ENCODE data around the gene SDK1. TPM values are rescaled to one million over a fixed set of nuclear protein-coding genes. Genes with fewer than 3 reads are reported as not detected.

Gene SDK1
- total RNA-seq, 2 donors from 2014 or later, result 3.1 to 3.6 TPM

DNA sequence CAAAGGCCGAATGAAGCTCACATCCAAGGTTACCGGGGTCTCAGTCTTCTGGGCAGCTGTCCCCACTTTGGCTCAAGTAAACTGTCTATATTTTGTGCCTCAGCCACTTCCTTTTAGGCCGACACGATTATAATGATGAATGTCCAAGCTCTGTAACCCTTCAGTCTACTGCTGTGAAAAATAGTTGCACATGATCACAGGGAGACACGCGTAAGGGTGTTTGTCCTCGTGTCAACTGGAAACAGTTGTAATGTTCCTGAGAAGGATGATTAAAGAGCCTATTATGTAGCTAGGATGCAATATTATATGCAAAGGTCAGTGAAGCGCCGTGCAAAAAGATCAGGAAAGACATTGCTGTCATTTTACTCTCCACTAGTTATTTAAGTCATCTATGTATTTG lies 559.9 kb downstream of the SDK1 start:
- Histone ChIP-seq H3K9me3 (no peaks in the 10 kb centered on the region), H3K4me1 (no peaks in the 10 kb centered on the region), H3K27me3 (no peaks in the 10 kb centered on the region), H3K4me3 (no peak overlapping the region), H3K27ac (no peak overlapping the region), H3K36me3 (no peaks in the 10 kb centered on the region)
- TF ChIP-seq, protein P1, sequence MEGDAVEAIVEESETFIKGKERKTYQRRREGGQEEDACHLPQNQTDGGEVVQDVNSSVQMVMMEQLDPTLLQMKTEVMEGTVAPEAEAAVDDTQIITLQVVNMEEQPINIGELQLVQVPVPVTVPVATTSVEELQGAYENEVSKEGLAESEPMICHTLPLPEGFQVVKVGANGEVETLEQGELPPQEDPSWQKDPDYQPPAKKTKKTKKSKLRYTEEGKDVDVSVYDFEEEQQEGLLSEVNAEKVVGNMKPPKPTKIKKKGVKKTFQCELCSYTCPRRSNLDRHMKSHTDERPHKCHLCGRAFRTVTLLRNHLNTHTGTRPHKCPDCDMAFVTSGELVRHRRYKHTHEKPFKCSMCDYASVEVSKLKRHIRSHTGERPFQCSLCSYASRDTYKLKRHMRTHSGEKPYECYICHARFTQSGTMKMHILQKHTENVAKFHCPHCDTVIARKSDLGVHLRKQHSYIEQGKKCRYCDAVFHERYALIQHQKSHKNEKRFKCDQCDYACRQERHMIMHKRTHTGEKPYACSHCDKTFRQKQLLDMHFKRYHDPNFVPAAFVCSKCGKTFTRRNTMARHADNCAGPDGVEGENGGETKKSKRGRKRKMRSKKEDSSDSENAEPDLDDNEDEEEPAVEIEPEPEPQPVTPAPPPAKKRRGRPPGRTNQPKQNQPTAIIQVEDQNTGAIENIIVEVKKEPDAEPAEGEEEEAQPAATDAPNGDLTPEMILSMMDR (IDR thresholded peaks at IDR 0.05), result no peak
- no peak for DNase-seq (ENCODE audit: low spot score)

DNA sequence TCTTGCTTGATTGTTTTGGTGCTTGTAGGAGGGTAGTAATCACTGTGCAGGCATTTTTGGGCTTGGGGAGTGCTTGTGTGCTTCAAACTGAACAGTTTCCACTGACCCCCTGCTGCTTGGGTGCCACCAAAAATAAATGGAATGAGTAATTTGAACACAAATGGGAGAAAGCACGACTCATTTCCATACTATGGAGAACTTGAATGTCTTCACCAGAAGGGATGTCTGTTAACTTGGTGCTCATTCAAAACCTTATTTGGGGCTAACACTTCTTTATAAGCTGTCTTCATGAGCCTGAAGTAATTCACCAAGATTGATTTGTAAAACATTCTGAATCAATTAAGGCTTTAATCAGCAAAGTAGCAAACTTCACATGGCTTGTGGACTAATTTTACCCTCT lies 560.3 kb downstream of the SDK1 start:
- Histone ChIP-seq H3K36me3 (no peaks in the 10 kb centered on the region), H3K4me3 (no peak overlapping the region), H3K27me3 (no peaks in the 10 kb centered on the region), H3K4me1 (no peaks in the 10 kb centered on the region), H3K27ac (no peak overlapping the region), H3K9me3 (no peaks in the 10 kb centered on the region)
- TF ChIP-seq, protein P1 (IDR thresholded peaks at IDR 0.05), result no peak
- DNase-seq (ENCODE audit: low spot score), result no peak

DNA sequence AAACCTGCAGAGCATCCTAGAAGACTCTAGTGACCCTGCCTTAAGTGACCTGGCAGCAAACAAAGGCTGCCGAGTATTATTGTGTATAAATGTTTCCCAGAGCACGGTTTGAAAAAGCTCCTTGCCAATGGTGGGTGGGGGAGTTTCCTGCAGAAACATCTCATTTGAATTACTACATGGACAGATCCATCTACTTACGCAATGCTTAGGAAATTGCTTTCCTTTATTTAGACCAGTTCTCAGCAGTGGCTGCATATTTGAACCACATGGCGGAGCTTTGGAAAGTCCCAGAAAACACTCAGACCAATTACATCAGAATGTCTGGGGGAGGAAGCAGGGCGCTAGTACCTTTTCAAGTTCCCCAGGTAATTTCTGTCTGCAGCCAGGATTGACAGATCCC lies 560.9 kb downstream of the SDK1 start:
- Histone ChIP-seq H3K27me3 (no peaks in the 10 kb centered on the region), H3K36me3 (no peaks in the 10 kb centered on the region), H3K9me3 (no peaks in the 10 kb centered on the region), H3K4me1 (no peaks in the 10 kb centered on the region), H3K4me3 (no peak overlapping the region), H3K27ac (no peak overlapping the region)
- TF ChIP-seq, protein P1 (IDR thresholded peaks at IDR 0.05), result no peak
- no peak for DNase-seq (ENCODE audit: low spot score)

DNA sequence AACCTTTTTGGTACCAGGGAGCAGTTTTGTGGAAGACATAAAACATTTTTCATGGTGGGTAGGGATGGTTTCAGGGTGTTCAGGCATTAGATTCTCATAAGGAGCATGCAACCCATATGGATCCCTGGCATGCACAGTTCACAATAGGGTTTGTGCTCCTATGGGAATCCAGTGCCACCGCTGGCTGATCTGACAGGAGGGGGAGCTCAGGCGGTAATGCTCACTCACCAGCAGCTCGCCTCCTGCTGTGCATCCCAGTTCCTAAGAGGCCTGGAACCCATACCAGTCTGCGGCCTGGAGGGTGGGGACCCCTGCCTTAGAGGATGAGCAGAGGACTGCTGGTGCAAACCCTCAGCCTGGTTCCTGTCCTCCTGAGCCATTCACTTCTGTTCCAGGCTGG lies 561.7 kb downstream of the SDK1 start:
- no peak overlapping the region for H3K4me3 ChIP-seq
- H3K4me1 ChIP-seq, result no peaks in the 10 kb centered on the region
- no peak for DNase-seq (ENCODE audit: low spot score)
- TF ChIP-seq, protein P1 (IDR thresholded peaks at IDR 0.05), result no peak
- no peak overlapping the region for H3K27ac ChIP-seq
- no peaks in the 10 kb centered on the region for H3K36me3 ChIP-seq
- H3K9me3 ChIP-seq, result no peaks in the 10 kb centered on the region
- H3K27me3 ChIP-seq, result no peaks in the 10 kb centered on the region

DNA sequence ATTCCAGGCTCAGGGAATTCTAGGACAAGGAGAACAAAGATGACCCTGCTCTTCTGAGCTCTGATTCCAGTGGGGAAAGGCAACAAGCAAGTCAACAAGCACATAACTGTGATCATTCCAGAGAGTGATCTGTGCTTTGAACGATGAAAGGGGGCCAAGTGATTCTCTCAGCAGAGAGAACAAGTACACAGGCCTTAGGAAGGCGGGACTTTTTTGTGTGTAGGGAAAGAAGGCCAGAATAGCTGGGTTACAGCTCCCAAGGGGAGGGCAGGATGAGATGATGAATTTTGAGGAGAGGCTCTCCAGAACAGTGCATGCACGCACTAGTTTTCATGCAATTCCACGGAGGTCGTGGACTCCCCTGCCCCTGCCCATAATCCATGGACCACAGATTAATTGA lies 565.2 kb downstream of the SDK1 start:
- Histone ChIP-seq H3K4me1 (no peaks in the 10 kb centered on the region), H3K4me3 (no peak overlapping the region), H3K27ac (no peak overlapping the region), H3K9me3 (no peaks in the 10 kb centered on the region), H3K27me3 (no peaks in the 10 kb centered on the region), H3K36me3 (no peaks in the 10 kb centered on the region)
- TF ChIP-seq, protein P1 (IDR thresholded peaks at IDR 0.05), result no peak
- DNase-seq (ENCODE audit: low spot score), result no peak

DNA sequence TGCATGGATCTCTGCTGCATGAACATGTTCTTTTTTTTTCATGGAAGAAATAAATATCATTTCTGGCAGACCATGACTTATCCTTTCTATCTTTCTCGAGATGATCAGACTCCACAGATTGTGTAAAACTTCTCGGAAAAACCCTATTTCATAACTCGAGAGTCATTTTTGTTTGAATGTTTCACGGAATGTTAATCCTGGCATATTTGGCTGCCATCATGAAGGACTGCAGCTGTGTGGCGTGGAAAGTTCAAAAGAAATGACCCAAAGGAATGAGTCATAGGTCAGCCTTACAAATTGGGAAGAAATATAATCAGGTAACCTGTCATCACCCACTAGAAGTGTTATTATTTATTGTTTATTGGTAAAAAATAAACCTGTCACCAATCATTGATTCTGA lies 566.8 kb downstream of the SDK1 start:
- Histone ChIP-seq H3K36me3 (no peaks in the 10 kb centered on the region), H3K4me1 (no peaks in the 10 kb centered on the region), H3K9me3 (no peaks in the 10 kb centered on the region), H3K4me3 (no peak overlapping the region), H3K27ac (no peak overlapping the region), H3K27me3 (no peaks in the 10 kb centered on the region)
- TF ChIP-seq, protein P1 (IDR thresholded peaks at IDR 0.05), result no peak
- DNase-seq (ENCODE audit: low spot score), result no peak

Data from right atrium auricular region (tissue), 2 donors.